Measurements from ENCODE around the gene CACNA2D2. TPM values are rescaled to one million over a fixed set of nuclear protein-coding genes. Genes with fewer than 3 reads are reported as not detected.

CACNA2D2 gene
- total RNA-seq, 1 experiment from 2014 or later: 0.59 TPM

DNA sequence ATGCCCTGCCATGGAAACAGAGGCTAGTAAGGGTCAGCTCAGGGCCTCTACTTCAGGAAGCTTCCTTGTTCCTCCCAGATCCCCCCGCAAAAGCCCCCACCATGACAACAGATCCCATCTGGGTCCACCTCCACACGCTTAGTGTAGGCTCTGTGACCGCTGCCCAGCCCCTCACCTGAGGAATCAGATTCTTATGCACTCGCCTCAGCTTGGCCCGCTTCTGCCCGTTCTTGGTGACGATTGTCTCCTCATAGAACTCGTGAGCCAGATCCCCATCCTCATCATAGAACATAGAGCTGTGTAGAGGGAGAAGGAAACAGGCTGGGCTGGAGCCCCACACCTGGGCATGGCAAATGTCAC is 177.3 kb downstream of the CACNA2D2 start:
- H3K4me1 ChIP-seq (ENCODE audit: control insufficient read depth, insufficient read depth, low read length): peaks cover 27% of the 10 kb centered on the region

DNA sequence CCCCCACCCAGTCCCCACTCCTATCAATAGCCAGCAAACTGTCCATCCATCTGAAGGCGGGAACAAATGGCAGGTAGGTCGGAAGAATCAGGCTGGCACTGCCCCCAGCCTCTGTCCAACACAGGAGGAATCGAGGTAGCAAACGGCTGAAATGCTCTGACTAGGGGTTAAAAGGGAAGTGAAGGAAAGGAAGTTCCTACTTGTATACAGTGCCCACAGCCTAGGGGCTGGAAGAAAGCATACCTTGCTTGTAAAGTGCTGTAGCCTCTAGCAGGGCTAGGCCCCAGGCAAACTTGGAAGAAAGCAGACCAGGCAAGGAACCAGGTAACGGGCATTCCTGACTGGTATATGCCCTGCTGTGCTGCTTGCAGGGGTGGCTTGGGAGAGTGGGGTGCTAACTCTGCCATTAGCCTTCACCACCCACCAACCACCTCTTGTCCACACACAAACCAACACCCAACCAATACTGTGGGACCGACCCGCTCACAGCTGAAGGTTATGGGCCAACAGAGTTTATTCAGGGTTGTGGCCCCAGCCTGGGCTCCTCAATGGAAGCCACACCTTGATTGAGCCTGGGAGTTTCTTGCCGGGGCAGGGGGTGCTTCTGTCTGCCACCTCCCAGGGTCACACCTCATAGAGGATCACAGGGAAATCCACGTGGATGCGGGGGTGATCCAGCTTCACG is 177.8 kb downstream of the CACNA2D2 start:
- H3K36me3 ChIP-seq (ENCODE audit: control insufficient read depth, insufficient read depth, low read length): peaks cover 8% of the 10 kb centered on the region
- ChIA-PET CTCF (no interaction called here), POLR2A (no interaction called here)
- H3K9me3 ChIP-seq (ENCODE audit: control insufficient read depth, insufficient read depth, low read depth, low read length): no peaks in the 10 kb centered on the region
- no peak overlapping the region for H3K27ac ChIP-seq (ENCODE audit: low read length)
- DNase-seq (ENCODE audit: low read depth, low spot score): no peak
- ATAC-seq: no peak
- no TSS peak for BruUV-seq (replicated peaks)
- H3K4me3 ChIP-seq (ENCODE audit: low read depth in 2 of 2, low read length in 2 of 2): no peak overlapping the region
- in situ Hi-C loops (cut with HindIII; ENCODE audit: low pct_unique_long_range_greater_than_20kb, low sequenced_read_pairs): no loop called here
- H3K4me1 ChIP-seq (ENCODE audit: control insufficient read depth, insufficient read depth, low read length): peaks cover 27% of the 10 kb centered on the region
- no peak for TF ChIP-seq TCF7L2 (IDR thresholded peaks at IDR 0.05; ENCODE audit: low read depth, low read length)
- TF ChIP-seq REST (IDR thresholded peaks at IDR 0.05; ENCODE audit: insufficient read depth in 1 of 2, low read depth in 2 of 2, low read length in 1 of 2): no peak
- no peak for TF ChIP-seq CTCF (IDR thresholded peaks at IDR 0.05)
- no peak for TF ChIP-seq POLR2AphosphoS5 (IDR thresholded peaks at IDR 0.05; ENCODE audit: low read depth, low read length)
- no peak for TF ChIP-seq SIN3A (IDR thresholded peaks at IDR 0.05; ENCODE audit: borderline replicate concordance, insufficient read depth, low read depth, low read length)
- no peaks in the 10 kb centered on the region for H3K27me3 ChIP-seq (ENCODE audit: control insufficient read depth, insufficient read depth, low read length)
- intact Hi-C loops (cut with micrococcal nuclease; ENCODE audit: unreplicated experiment): no loop called here

More for the DNA sequence above, 177.3 kb downstream of the CACNA2D2 start:
- H3K4me3 ChIP-seq (ENCODE audit: low read depth in 2 of 2, low read length in 2 of 2): no peak overlapping the region
- in situ Hi-C loops (cut with HindIII; ENCODE audit: low pct_unique_long_range_greater_than_20kb, low sequenced_read_pairs): no loop called here
- DNase-seq (ENCODE audit: low read depth, low spot score): no peak
- CTCF ChIA-PET: no interaction called here
- ATAC-seq: no peak
- H3K27ac ChIP-seq (ENCODE audit: low read length): no peak overlapping the region
- intact Hi-C loops (cut with micrococcal nuclease; ENCODE audit: unreplicated experiment): no loop called here
- BruUV-seq (replicated peaks): no TSS peak
- no peaks in the 10 kb centered on the region for H3K27me3 ChIP-seq (ENCODE audit: control insufficient read depth, insufficient read depth, low read length)
- POLR2A ChIA-PET: no interaction called here
- H3K36me3 ChIP-seq (ENCODE audit: control insufficient read depth, insufficient read depth, low read length): peaks cover 11% of the 10 kb centered on the region
- TF ChIP-seq SIN3A (IDR thresholded peaks at IDR 0.05; ENCODE audit: borderline replicate concordance, insufficient read depth, low read depth, low read length) (no peak), POLR2AphosphoS5 (IDR thresholded peaks at IDR 0.05; ENCODE audit: low read depth, low read length) (no peak), CTCF (IDR thresholded peaks at IDR 0.05) (no peak)
- no peaks in the 10 kb centered on the region for H3K9me3 ChIP-seq (ENCODE audit: control insufficient read depth, insufficient read depth, low read depth, low read length)
